K562 (cell line): ENCODE measurements around the gene BAMBI. TPM values are rescaled to one million over a fixed set of nuclear protein-coding genes. Genes with fewer than 3 reads are reported as not detected.

Experiments used
- LARP7 ChIP-seq: fragments of 450-650 bp; IDR thresholded peaks from 2 replicates; pipeline ENCODE4 v1.6.1; 2016
- MYNN ChIP-seq, 2 experiments: sonication (generic); formaldehyde crosslinking in 1 of 2; IDR thresholded peaks; 2 replicates each; pipeline versions ENCODE4 v1.5.0 to v1.6.1; 2016 to 2020; ENCODE audit warnings: antibody characterized with exemption in 1 of 2, missing genetic modification reagents in 1 of 2
- NFE2 ChIP-seq: IDR thresholded peaks from 2 replicates; pipeline ENCODE4 v1.6.1; 2014; ENCODE audit warnings: antibody characterized with exemption, low read depth
- TEAD4 ChIP-seq, 2 experiments: sonication (generic) in 1 of 2; formaldehyde crosslinking in 1 of 2; IDR thresholded peaks; 2 replicates each; pipeline versions ENCODE4 v1.6.1 to v1.8.0; 2012 to 2022; ENCODE audit warnings: borderline replicate concordance in 1 of 2, inconsistent platforms in 1 of 2, low read length in 1 of 2, mild to moderate bottlenecking in 1 of 2, missing genetic modification reagents in 1 of 2
- polyA plus RNA-seq, 8 experiments: library from polyadenylated mRNA; depleted of rRNA in 4 of 8; stranded (reverse) in 5 of 8; unstranded in 3 of 8; fragments of >200 nt; fragmentation: Nextera tagmentation in 2 of 8; fragmentation: Illumina TruSeq in 1 of 8; extraction: Ambion mirVana in 2 of 8; extraction: Trizol in 1 of 8; gene quantifications; 2 replicates each; pipeline versions ENCODE4 v1.2.1 to v1.2.3, GENCODE V29; 2011 to 2014; ENCODE audit warnings: inconsistent platforms in 1 of 8, missing spikeins in 1 of 8
- total RNA-seq, 7 experiments: library from RNA; depleted of rRNA in 6 of 7; stranded (reverse); fragments of >200 nt in 6 of 7; fragmentation: Illumina TruSeq in 2 of 7; extraction: Trizol in 2 of 7; gene quantifications; 2 replicates each; pipeline versions ENCODE4 v1.2.1 to v1.2.3, GENCODE V29; 2011 to 2021; ENCODE audit warnings: low replicate concordance in 1 of 7
- TF ChIP-seq, protein P1 (sequence below), 2 experiments: fragments of 250-450 bp in 1 of 2; fragments of 450-650 bp in 1 of 2; sonication (Bioruptor Pico) in 1 of 2; IDR thresholded peaks; 2 replicates each; pipeline versions ENCODE4 v1.6.1 to v1.8.0; 2016 to 2021; ENCODE audit warnings: mild to moderate bottlenecking in 2 of 2, moderate library complexity in 2 of 2, missing compliant biosample characterization in 1 of 2, missing genetic modification characterization in 1 of 2
- TF ChIP-seq, protein P2 (sequence below): fragments of 150-350 bp; conservative IDR thresholded peaks from 2 replicates; pipeline ENCODE4 v1.6.1; 2014; ENCODE audit warnings: low read length

Gene BAMBI
- total and polyA plus RNA-seq, 9 of the 15 experiments (the other 6 are each of a cell fraction or from before 2014, with no cell fraction given), result 2.0 to 21.8 (median 13.5) TPM

DNA sequence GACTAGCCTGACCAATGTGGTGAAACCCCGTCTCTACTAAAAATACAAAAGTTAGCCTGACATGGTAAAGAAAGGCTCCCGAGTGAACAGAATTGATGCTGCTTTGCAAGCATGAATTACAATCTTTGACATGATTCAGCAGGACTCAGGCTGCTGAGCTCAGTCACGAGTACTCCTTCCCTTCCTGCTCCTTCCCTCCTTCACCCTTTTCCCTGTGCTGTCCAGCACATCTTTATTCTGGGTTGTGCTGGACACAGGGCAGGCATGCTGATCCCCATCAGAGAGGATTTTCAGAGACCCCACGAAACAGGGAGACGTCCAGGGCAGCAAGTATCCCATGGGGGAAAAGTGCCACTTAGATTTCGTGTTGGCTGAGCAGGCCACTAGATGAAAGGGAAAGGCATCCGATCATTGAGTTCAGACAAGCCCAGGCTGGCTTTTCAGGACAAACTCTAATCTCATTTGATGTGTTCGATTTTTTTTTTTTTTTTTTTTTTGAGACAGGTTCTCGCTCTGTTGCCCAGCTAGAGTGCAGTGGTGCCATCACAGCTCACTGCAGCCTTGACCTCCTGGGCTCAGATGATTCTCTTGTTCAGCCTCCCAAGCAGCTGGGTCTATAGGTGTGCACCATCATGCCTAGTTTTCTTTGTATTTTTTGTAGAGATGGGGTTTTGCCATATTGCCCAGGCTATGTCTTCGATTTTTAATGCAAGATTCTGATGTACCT is 36.5 kb downstream of the BAMBI start (continued):
- TF ChIP-seq, protein P1, sequence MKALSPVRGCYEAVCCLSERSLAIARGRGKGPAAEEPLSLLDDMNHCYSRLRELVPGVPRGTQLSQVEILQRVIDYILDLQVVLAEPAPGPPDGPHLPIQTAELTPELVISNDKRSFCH (CRISPR knock-in tag; IDR thresholded peaks at IDR 0.05), result no peak
- TF ChIP-seq, protein P1 (tag; IDR thresholded peaks at IDR 0.05), result no peak
- TF ChIP-seq NFE2 (peak; percentile 46; the same call in 1 of the 2 replicates), LARP7 (no peak), TEAD4 (IDR thresholded peaks at IDR 0.05; ENCODE audit: low read length) (no peak), TEAD4 (CRISPR knock-in tag; IDR thresholded peaks at IDR 0.05; ENCODE audit: borderline replicate concordance) (no peak), MYNN (IDR thresholded peaks at IDR 0.05) (no peak), MYNN (CRISPR knock-in tag; IDR thresholded peaks at IDR 0.05) (no peak)
- TF ChIP-seq, protein P2, sequence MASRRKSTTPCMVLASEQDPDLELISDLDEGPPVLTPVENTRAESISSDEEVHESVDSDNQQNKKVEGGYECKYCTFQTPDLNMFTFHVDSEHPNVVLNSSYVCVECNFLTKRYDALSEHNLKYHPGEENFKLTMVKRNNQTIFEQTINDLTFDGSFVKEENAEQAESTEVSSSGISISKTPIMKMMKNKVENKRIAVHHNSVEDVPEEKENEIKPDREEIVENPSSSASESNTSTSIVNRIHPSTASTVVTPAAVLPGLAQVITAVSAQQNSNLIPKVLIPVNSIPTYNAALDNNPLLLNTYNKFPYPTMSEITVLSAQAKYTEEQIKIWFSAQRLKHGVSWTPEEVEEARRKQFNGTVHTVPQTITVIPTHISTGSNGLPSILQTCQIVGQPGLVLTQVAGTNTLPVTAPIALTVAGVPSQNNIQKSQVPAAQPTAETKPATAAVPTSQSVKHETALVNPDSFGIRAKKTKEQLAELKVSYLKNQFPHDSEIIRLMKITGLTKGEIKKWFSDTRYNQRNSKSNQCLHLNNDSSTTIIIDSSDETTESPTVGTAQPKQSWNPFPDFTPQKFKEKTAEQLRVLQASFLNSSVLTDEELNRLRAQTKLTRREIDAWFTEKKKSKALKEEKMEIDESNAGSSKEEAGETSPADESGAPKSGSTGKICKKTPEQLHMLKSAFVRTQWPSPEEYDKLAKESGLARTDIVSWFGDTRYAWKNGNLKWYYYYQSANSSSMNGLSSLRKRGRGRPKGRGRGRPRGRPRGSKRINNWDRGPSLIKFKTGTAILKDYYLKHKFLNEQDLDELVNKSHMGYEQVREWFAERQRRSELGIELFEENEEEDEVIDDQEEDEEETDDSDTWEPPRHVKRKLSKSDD, result no peak
